ENCODE measurements around the gene CARD9. TPM values are rescaled to one million over a fixed set of nuclear protein-coding genes. Genes with fewer than 3 reads are reported as not detected.

CARD9 gene
- total and polyA plus RNA-seq, 2 of the 8 experiments (the other 6 are each of a cell fraction or from before 2014, with no cell fraction given) = 0.15 to 1.1 TPM

DNA sequence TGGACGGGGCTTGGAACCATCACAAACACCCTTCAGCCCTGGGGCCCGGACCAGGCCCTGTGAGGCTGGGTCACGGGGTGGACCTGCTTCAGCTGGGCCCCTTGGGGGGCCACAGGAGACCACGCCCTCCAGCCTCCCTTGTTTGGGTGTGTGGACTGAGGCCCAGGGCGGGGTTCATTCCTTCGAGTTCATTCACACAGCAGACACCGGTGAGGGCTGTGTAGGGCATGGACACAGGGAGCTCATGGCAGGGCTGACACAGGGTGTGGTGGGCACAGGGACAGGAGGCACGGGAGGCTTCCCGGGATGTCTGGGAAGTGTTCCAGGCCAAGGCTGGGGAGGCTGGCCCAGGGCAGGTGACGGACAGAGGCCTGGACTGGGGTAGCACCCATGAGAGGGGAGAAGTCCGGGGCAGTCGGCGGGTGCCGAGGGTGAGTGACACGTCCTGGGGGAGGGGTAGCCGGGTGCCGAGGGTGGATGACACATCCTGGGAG lies 18.8 kb downstream of the CARD9 start:
- H3K9ac ChIP-seq (replicated peaks in 1 of 4; ENCODE audit: extremely low read depth in 1 of 4, low read depth in 3 of 4, low read length in 3 of 4) = no peak overlapping the region
- no peak overlapping the region for H2BK12ac ChIP-seq (ENCODE audit: low read depth, low read length)
- no peaks in the 10 kb centered on the region for H3K79me1 ChIP-seq (ENCODE audit: low read depth, low read length)
- H4K8ac ChIP-seq (ENCODE audit: extremely low read depth, insufficient read depth, low read length) = no peak overlapping the region
- H3K23me2 ChIP-seq (ENCODE audit: low read depth, low read length) = no peaks in the 10 kb centered on the region
- DNase-seq (ENCODE audit: low read depth in 1 of 2, low spot score in 2 of 2) (no peak), FAIRE-seq (no peak)
- no peak overlapping the region for H3K14ac ChIP-seq (ENCODE audit: insufficient read length)
- no peak overlapping the region for H2AK5ac ChIP-seq (ENCODE audit: low read depth, low read length)
- H4K20me1 ChIP-seq (replicated peaks in 1 of 2; ENCODE audit: control insufficient read depth in 1 of 2, insufficient read depth in 2 of 2, low read length in 2 of 2) = no peaks in the 10 kb centered on the region
- H2AFZ ChIP-seq (ENCODE audit: low read length) = no peak overlapping the region
- H2BK120ac ChIP-seq (replicated peaks; ENCODE audit: low read depth, low read length) = no peak overlapping the region
- no peak overlapping the region for H2BK15ac ChIP-seq (ENCODE audit: low read length)
- no peak overlapping the region for H2BK5ac ChIP-seq (ENCODE audit: low read depth, low read length)
- ChIA-PET POLR2A (ENCODE audit: partially characterized antibody) (interaction anchor here (0.7 to 15.8 kb wide), 11 partner anchors 9 to 129 kb away, joined by 3 to 137 read pairs (median 4); partner anchors contain the start of genes CARD9, DNLZ and GPSM1), CTCF (ENCODE audit: partially characterized antibody) (interaction anchor here (0.9 to 2.0 kb wide), 9 partner anchors 9 to 72 kb away, joined by 3 to 22 read pairs (median 4); partner anchors contain the start of gene DNLZ)
- H3K4me1 ChIP-seq (replicated peaks in 1 of 4; ENCODE audit: control insufficient read depth in 3 of 4, insufficient read depth in 4 of 4, low read length in 3 of 4) = no peaks in the 10 kb centered on the region
- no peaks in the 10 kb centered on the region; a peak in 1 of 8 replicates for H3K36me3 ChIP-seq (ENCODE audit: control insufficient read depth in 2 of 4, insufficient read depth in 4 of 4, low read length in 3 of 4)
- 91% methylated on average over 14 of the region's 17 CpGs; no CpG with 5 or more reads in 1 of the 2 experiments for WGBS, 2 experiments (ENCODE audit: extremely low coverage in 1 of 2, insufficient coverage in 1 of 2, insufficient read length in 1 of 2, insufficient replicate concordance in 2 of 2, low coverage in 1 of 2, low lambda C conversion rate in 2 of 2, missing lambda C conversion rate in 1 of 2)
- TF ChIP-seq GTF2F1 (IDR thresholded peaks at IDR 0.05; ENCODE audit: borderline replicate concordance, low read depth, low read length) = no peak
- no peak for TF ChIP-seq TEAD4 (IDR thresholded peaks at IDR 0.05; ENCODE audit: low read depth, low read length)
- H3K9me3 ChIP-seq (ENCODE audit: insufficient read depth in 2 of 2, low read depth in 1 of 2, low read length in 1 of 2) = no peaks in the 10 kb centered on the region
- H3K27ac ChIP-seq (ENCODE audit: low read depth, low read length) = no peak overlapping the region
- no peaks in the 10 kb centered on the region for H3K79me2 ChIP-seq (ENCODE audit: control insufficient read depth in 1 of 2, insufficient read depth in 2 of 2, low read length in 2 of 2)
- no peak overlapping the region for H3K56ac ChIP-seq (replicated peaks; ENCODE audit: insufficient read length, low read depth, low read length)
- no peak overlapping the region for H4K91ac ChIP-seq (replicated peaks; ENCODE audit: insufficient read length, low read length)
- H3K4me2 ChIP-seq (ENCODE audit: insufficient read depth in 1 of 2, low read depth in 2 of 2, low read length in 2 of 2) = no peak overlapping the region
- H3K18ac ChIP-seq (ENCODE audit: extremely low read depth, low read length) = no peak overlapping the region
- H3K27me3 ChIP-seq (replicated peaks in 1 of 4; ENCODE audit: control insufficient read depth in 3 of 4, extremely low read depth in 1 of 4, insufficient read depth in 3 of 4, low read length in 3 of 4) = no peaks in the 10 kb centered on the region; a peak in 2 of 7 replicates
- H3K4ac ChIP-seq (replicated peaks; ENCODE audit: insufficient read length, low read depth, low read length) = no peak overlapping the region
- no peak overlapping the region for H3K23ac ChIP-seq (ENCODE audit: insufficient read length)
- no peak overlapping the region for H4K5ac ChIP-seq (ENCODE audit: insufficient read length, low read depth, low read length)
- H3K4me3 ChIP-seq (ENCODE audit: extremely low read depth in 1 of 4, insufficient read depth in 2 of 4, low read depth in 3 of 4, low read length in 4 of 4) = no peak overlapping the region
- no peak overlapping the region for H2BK20ac ChIP-seq (ENCODE audit: low read length)
